GM12878 (cell line): ENCODE data around the gene MEF2C. TPM values are rescaled to one million over a fixed set of nuclear protein-coding genes. Genes with fewer than 3 reads are reported as not detected.

Experiments
- ATAC-seq: fragments of 200-7000 bp; cut with Tn5 transposase; 3 replicates; pipeline ENCODE4 v1.9.1; 2020; ENCODE audit warnings: mild to moderate bottlenecking, moderate library complexity
- BruUV-seq: library from RNA; stranded (reverse); fragments of 400-500 nt; replicated peaks from 2 replicates; lab custom pipeline; 2021; lab: Mats Ljungman, UMichigan
- CTCF ChIA-PET: fragments of 300-600 bp; sonication (Branson Sonifier 250); formaldehyde crosslinking; extraction: SDS; loops from one replicate; lab custom pipeline; 2021; ENCODE audit warnings: inconsistent platforms; lab: Yijun Ruan, JAX
- POLR2A ChIA-PET: fragments of 350-600 bp; formaldehyde crosslinking; extraction: SDS; loops from one replicate; lab custom pipeline; 2021; ENCODE audit warnings: inconsistent platforms; lab: Charles Lee
- RAD21 ChIA-PET: fragments of 300-600 bp; sonication (Branson Sonifier 250); formaldehyde crosslinking; loops from one replicate; lab custom pipeline; 2023; ENCODE audit warnings: antibody characterized with exemption; ENCODE audit not compliant: unreplicated experiment; lab: Charles Lee
- SMC1A ChIA-PET: fragments of 300-600 bp; sonication (Branson Sonifier 250); formaldehyde crosslinking; loops from one replicate; lab custom pipeline; 2023; ENCODE audit not compliant: unreplicated experiment, uncharacterized antibody; lab: Charles Lee
- DNase-seq: peaks from one replicate; pipeline ENCODE4 v3.0.0-alpha.2; 2011; ENCODE audit warnings: low read depth, low spot score
- FAIRE-seq: peaks from 3 replicates; lab custom pipeline; 2011; peaks lifted over from hg19 to GRCh38; lab: Jason Lieb, UNC
- H2AFZ ChIP-seq: 2 replicates; pipeline ENCODE4 v1.6.0; 2011; ENCODE audit warnings: low read depth, low read length, control low read depth; ENCODE audit not compliant: control insufficient read depth
- H3K27ac ChIP-seq: 2 replicates; pipeline ENCODE4 v1.5.1; 2011; ENCODE audit warnings: control low read depth; ENCODE audit not compliant: control insufficient read depth, insufficient read depth
- H3K27me3 ChIP-seq, 2 experiments: replicated peaks in 1 of 2; 2 replicates each; pipeline versions ENCODE4 v1.6.0 to v1.6.1; 2011; ENCODE audit warnings: low read length in 1 of 2; ENCODE audit not compliant: control insufficient read depth in 2 of 2, insufficient read depth in 2 of 2
- H3K36me3 ChIP-seq, 2 experiments: 2 replicates each; pipeline ENCODE4 v1.5.1; 2011; ENCODE audit warnings: low read length in 1 of 2; ENCODE audit not compliant: control insufficient read depth in 2 of 2, insufficient read depth in 2 of 2
- H3K4me1 ChIP-seq: 2 replicates; pipeline ENCODE4 v1.6.1; 2011; ENCODE audit warnings: mild to moderate bottlenecking, low read length, moderate library complexity, mixed read lengths; ENCODE audit not compliant: control insufficient read depth, insufficient read depth
- H3K4me2 ChIP-seq: 2 replicates; pipeline ENCODE4 v1.6.0; 2011; ENCODE audit warnings: control low read depth; ENCODE audit not compliant: control insufficient read depth, insufficient read depth
- H3K4me3 ChIP-seq: fragments of 200-600 bp; sonication (generic); 2 replicates; pipeline ENCODE4 v1.5.1; 2016
- H3K79me2 ChIP-seq: 2 replicates; pipeline ENCODE4 v1.6.0; 2011; ENCODE audit warnings: low read length; ENCODE audit not compliant: control insufficient read depth, insufficient read depth
- H3K9ac ChIP-seq: 2 replicates; pipeline ENCODE4 v1.8.0; 2011; ENCODE audit warnings: low read length, control low read depth, mixed read lengths; ENCODE audit not compliant: control insufficient read depth, insufficient read depth
- H3K9me3 ChIP-seq: replicated peaks from 3 replicates; pipeline ENCODE4 v1.5.1; 2011; ENCODE audit warnings: mild to moderate bottlenecking, low read length; ENCODE audit not compliant: control insufficient read depth, insufficient read depth
- H4K20me1 ChIP-seq: 2 replicates; pipeline ENCODE4 v1.6.0; 2011; ENCODE audit not compliant: control insufficient read depth, insufficient read depth
- ATF2 ChIP-seq: IDR thresholded peaks from 2 replicates; pipeline ENCODE4 v1.6.1; 2012; ENCODE audit warnings: low read length, inconsistent platforms
- CBX5 ChIP-seq: sonication (generic); IDR thresholded peaks from 2 replicates; pipeline ENCODE4 v1.6.1; 2016; ENCODE audit warnings: low read depth, moderate library complexity, mild to moderate bottlenecking, inconsistent platforms
- EP300 ChIP-seq, 2 experiments: fragments of 150-350 bp in 1 of 2; IDR thresholded peaks; 2 replicates each; pipeline ENCODE4 v1.6.1; 2011 to 2012; ENCODE audit warnings: low read depth in 2 of 2, low read length in 2 of 2, borderline replicate concordance in 1 of 2, improper control_type of control experiment in 1 of 2, inconsistent platforms in 1 of 2; ENCODE audit not compliant: control insufficient read depth in 1 of 2
- NFYB ChIP-seq: IDR thresholded peaks from 2 replicates; pipeline ENCODE4 v1.6.1; 2011; ENCODE audit warnings: low read depth, mild to moderate bottlenecking, low read length, improper control_type of control experiment, moderate library complexity; ENCODE audit not compliant: insufficient read depth
- PAX5 ChIP-seq: IDR thresholded peaks from 2 replicates; pipeline ENCODE4 v1.6.1; 2011; ENCODE audit warnings: low read depth, low read length, borderline replicate concordance
- PKNOX1 ChIP-seq: fragments of 450-650 bp; IDR thresholded peaks from 2 replicates; pipeline ENCODE4 v1.6.1; 2016; ENCODE audit warnings: mild to moderate bottlenecking
- POLR2A ChIP-seq: IDR thresholded peaks from 2 replicates; pipeline ENCODE4 v1.6.1; 2011; ENCODE audit warnings: low read depth, mild to moderate bottlenecking, low read length
- POLR2AphosphoS5 ChIP-seq: IDR thresholded peaks from 2 replicates; pipeline ENCODE4 v1.6.1; 2011; ENCODE audit warnings: mild to moderate bottlenecking, low read length, inconsistent platforms
- POU2F2 ChIP-seq: IDR thresholded peaks from 3 replicates; pipeline ENCODE4 v1.6.1; 2011; ENCODE audit warnings: low read depth, mild to moderate bottlenecking, low read length, borderline replicate concordance
- RAD21 ChIP-seq: IDR thresholded peaks from 2 replicates; pipeline ENCODE4 v1.6.1; 2011; ENCODE audit warnings: mild to moderate bottlenecking, low read depth, low read length, moderate library complexity; ENCODE audit not compliant: insufficient read depth
- SMAD5 ChIP-seq: IDR thresholded peaks from 2 replicates; pipeline ENCODE4 v1.6.1; 2016; ENCODE audit warnings: antibody characterized with exemption, low read depth
- SREBF1 ChIP-seq: IDR thresholded peaks from 2 replicates; pipeline ENCODE4 v1.6.1; 2012; ENCODE audit warnings: mild to moderate bottlenecking, low read length
- TCF7 ChIP-seq: IDR thresholded peaks from 2 replicates; pipeline ENCODE4 v1.6.1; 2014; ENCODE audit warnings: antibody characterized with exemption, borderline replicate concordance
- USF1 ChIP-seq: IDR thresholded peaks from 2 replicates; pipeline ENCODE4 v1.6.1; 2011; ENCODE audit warnings: borderline replicate concordance, low read depth, mild to moderate bottlenecking, moderate library complexity, mixed read lengths, low read length; ENCODE audit not compliant: insufficient read depth; ENCODE audit errors: extremely low read length
- YBX1 ChIP-seq: fragments of 450-650 bp; IDR thresholded peaks from 2 replicates; pipeline ENCODE4 v1.6.1; 2016; ENCODE audit warnings: antibody characterized with exemption
- ZNF687 ChIP-seq: fragments of 450-650 bp; IDR thresholded peaks from 2 replicates; pipeline ENCODE4 v1.6.1; 2017; ENCODE audit warnings: mild to moderate bottlenecking, moderate library complexity
- WGBS: methylation state at CpG from one replicate; pipeline ENCODE4 v1.1.6; 2016; ENCODE audit warnings: low lambda C conversion rate; ENCODE audit not compliant: insufficient replicate concordance, insufficient coverage; ENCODE audit errors: missing lambda C conversion rate; 5-methylcytosine and 5-hydroxymethylcytosine counted together
- in situ Hi-C: fragments of 300-500 bp; cut with MboI; formaldehyde crosslinking; loops from 9 replicates; pipeline ENCODE4 v1.14.3; 2018; ENCODE audit warnings: mixed read lengths
- intact Hi-C: fragments of 100-400 bp; cut with micrococcal nuclease; formaldehyde crosslinking; loops from one replicate; pipeline ENCODE4 v1.14.2; 2022; ENCODE audit not compliant: unreplicated experiment
- polyA plus RNA-seq, 11 experiments: library from polyadenylated mRNA; depleted of rRNA in 4 of 11; unstranded in 6 of 11; stranded (reverse) in 5 of 11; fragments of >200 nt; fragmentation: Nextera tagmentation in 4 of 11; fragmentation: Illumina TruSeq in 1 of 11; extraction: Ambion mirVana in 4 of 11; extraction: Trizol in 1 of 11; gene quantifications; 1 replicate in 1 of 11; 2 replicates in 10 of 11; pipeline versions ENCODE4 v1.2.1 to v1.2.3, GENCODE V29; 2011 to 2016; ENCODE audit warnings: inconsistent platforms in 2 of 11, missing spikeins in 2 of 11, low read depth in 1 of 11
- total RNA-seq, 4 experiments: library from RNA; depleted of rRNA in 3 of 4; stranded (reverse); fragments of >200 nt in 3 of 4; fragmentation: Illumina TruSeq in 1 of 4; extraction: Trizol in 1 of 4; gene quantifications; 2 replicates each; pipeline versions ENCODE4 v1.2.1 to v1.2.3, GENCODE V29; 2013 to 2021

Gene MEF2C
- total and polyA plus RNA-seq, 10 of the 15 experiments (the other 5 are each of a cell fraction or from before 2014, with no cell fraction given): 104 to 225 (median 180) TPM

- Histone ChIP-seq H3K9ac (no peak overlapping the region), H3K9me3 (peaks cover 16% of the 10 kb centered on the region), H2AFZ (no peak overlapping the region), H3K79me2 (peaks cover 67% of the 10 kb centered on the region), H3K27ac (no peak overlapping the region), H4K20me1 (no peaks in the 10 kb centered on the region), H3K4me1 (peaks cover 12% of the 10 kb centered on the region; the same call in 1 of the 2 replicates), H3K27me3 (no peaks in the 10 kb centered on the region), H3K4me2 (no peak overlapping the region), H3K36me3 (peaks cover 14 to 44% of the 10 kb centered on the region in 2 experiments), H3K4me3 (no peak overlapping the region)
- ChIA-PET SMC1A (interaction anchor here (0.9 to 9.3 kb wide), 11 partner anchors 8 to 467 kb away, joined by 3 to 99 read pairs (median 4); no protein-coding TSS in a partner anchor), RAD21 (interaction anchor here (0.6 to 4.6 kb wide), 8 partner anchors 12 to 1365 kb away, joined by 3 to 49 read pairs (median 3); no protein-coding TSS in a partner anchor), CTCF (interaction anchor here (1.1 to 2.4 kb wide), 4 partner anchors 14 to 77 kb away, joined by 3 to 7 read pairs (median 4); no protein-coding TSS in a partner anchor), POLR2A (interaction anchor here (1.0 to 1.3 kb wide), 3 partner anchors 15 to 57 kb away, joined by 3 to 4 read pairs (median 3); no protein-coding TSS in a partner anchor)
- intact Hi-C loops (no loop called here), in situ Hi-C loops (no loop called here)
- ATAC-seq (no peak), DNase-seq (no peak), FAIRE-seq (no peak)
- WGBS: 98% methylated on average over 11 of the region's 11 CpGs
- BruUV-seq: no TSS peak
- TF ChIP-seq PKNOX1 (no peak), USF1 (no peak), PAX5 (no peak), SREBF1 (no peak), SMAD5 (no peak), POU2F2 (no peak), YBX1 (no peak), POLR2AphosphoS5 (peak; percentile 35; the same call in 1 of the 2 replicates), EP300 (IDR thresholded peaks at IDR 0.05; ENCODE audit: borderline replicate concordance in 1 of 2, control insufficient read depth in 1 of 2, low read depth in 2 of 2, low read length in 2 of 2) (no peak), NFYB (no peak), RAD21 (no peak), CBX5 (no peak), TCF7 (no peak), ZNF687 (no peak), ATF2 (no peak), POLR2A (peak; percentile 40; the same call in 1 of the 2 replicates)
Measured at GRCh38 chr5:88804444-88804843, 78.5 kb downstream of the MEF2C start.
